ENCODE measurements around the gene BUD31. TPM values are rescaled to one million over a fixed set of nuclear protein-coding genes. Genes with fewer than 3 reads are reported as not detected.

BUD31 gene
- total and polyA plus RNA-seq, 9 of the 15 experiments (the other 6 are each of a cell fraction or from before 2014, with no cell fraction given): 105 to 342 (median 247) TPM

GRCh38 chr7:99408379-99409191, at the start of gene BUD31, which contains the start of gene PDAP1 (continued):
- no peak for TF ChIP-seq ZFP30 (CRISPR knock-in tag; IDR thresholded peaks at IDR 0.05; ENCODE audit: borderline replicate concordance)
- peak; percentile 70; the same call in 1 of the 2 replicates for TF ChIP-seq NR1H2 (CRISPR knock-in tag; IDR thresholded peaks at IDR 0.05)
- peak in 1 of 2 experiments; percentile 17; a peak in 1 of 4 replicates for TF ChIP-seq ARNT (IDR thresholded peaks at IDR 0.05)
- no peak for TF ChIP-seq ZNF253 (CRISPR knock-in tag; conservative IDR thresholded peaks at IDR 0.05)
- TF ChIP-seq ZNF318 (IDR thresholded peaks at IDR 0.05; ENCODE audit: borderline replicate concordance in 1 of 2, low read depth in 1 of 2): no peak
- TF ChIP-seq ZHX1 (conservative IDR thresholded peaks at IDR 0.05; ENCODE audit: low read length): peak; percentile 80
- TF ChIP-seq THRB (CRISPR knock-in tag; conservative IDR thresholded peaks at IDR 0.05): 0 out of 2 replicates have a peak, but pooled peaks have one; percentile 7
- TF ChIP-seq KLF1 (tag; IDR thresholded peaks at IDR 0.05): peak; percentile 92
- peak; percentile 81 for TF ChIP-seq KDM5B (IDR thresholded peaks at IDR 0.05; ENCODE audit: insufficient replicate concordance, low read depth, low read length)
- TF ChIP-seq MECOM (CRISPR knock-in tag; IDR thresholded peaks at IDR 0.05): peak; percentile 11; the same call in 1 of the 2 replicates
- peak; percentile 65; the same call in 1 of the 2 replicates for TF ChIP-seq FOXJ2 (tag; IDR thresholded peaks at IDR 0.05)
